ENCODE data around the gene MME.
A peak's percentile ranks its signal among the peaks of the same experiment; 100 is the strongest.

Gene MME

GRCh38 chr3:155079746-155080487 is at the start of gene MME:
Gene MME (plus strand): TSS chr3:155080319. CDS start chr3:155084168, 3,849 bp downstream.
- TF ChIP-seq CTCF (IDR thresholded peaks at IDR 0.05; ENCODE audit: low read depth, low read length), result no peak
- peak; percentile 80 to 86 for DNase-seq (ENCODE audit: low read depth in 2 of 2)
- H3K4me3 ChIP-seq (replicated peaks in 1 of 2; ENCODE audit: low read depth in 2 of 2, low read length in 2 of 2), result peak within 1 kb of the TSS; percentile 71 to 83

GRCh38 chr3:155031186-155031585 is 48.9 kb upstream of the MME start:
- DNase-seq (ENCODE audit: low read depth in 2 of 2), result peak; percentile 64 to 85
- no peak for TF ChIP-seq CTCF (IDR thresholded peaks at IDR 0.05; ENCODE audit: low read depth, low read length)
- H3K4me3 ChIP-seq (replicated peaks in 1 of 2; ENCODE audit: low read depth in 2 of 2, low read length in 2 of 2), result no peak overlapping the region

GRCh38 chr3:155032918-155033317 is 47.2 kb upstream of the MME start:
- no peak overlapping the region for H3K4me3 ChIP-seq (replicated peaks in 1 of 2; ENCODE audit: low read depth in 2 of 2, low read length in 2 of 2)
- DNase-seq (ENCODE audit: low read depth in 2 of 2), result peak; percentile 66 to 72

GRCh38 chr3:155034786-155035185 is 45.3 kb upstream of the MME start:
- no peak for DNase-seq (ENCODE audit: low read depth in 2 of 2)
- no peak for TF ChIP-seq CTCF (IDR thresholded peaks at IDR 0.05; ENCODE audit: low read depth, low read length)
- H3K4me3 ChIP-seq (replicated peaks in 1 of 2; ENCODE audit: low read depth in 2 of 2, low read length in 2 of 2), result no peak overlapping the region

More at GRCh38 chr3:155032918-155033317, 47.2 kb upstream of the MME start:
- no peak for TF ChIP-seq CTCF (IDR thresholded peaks at IDR 0.05; ENCODE audit: low read depth, low read length)

GRCh38 chr3:155035553-155035952 is 44.6 kb upstream of the MME start:
- no peak for DNase-seq (ENCODE audit: low read depth in 2 of 2)
- no peak overlapping the region for H3K4me3 ChIP-seq (replicated peaks in 1 of 2; ENCODE audit: low read depth in 2 of 2, low read length in 2 of 2)
- TF ChIP-seq CTCF (IDR thresholded peaks at IDR 0.05; ENCODE audit: low read depth, low read length), result no peak

GRCh38 chr3:155037508-155038202 is 42.5 kb upstream of the MME start:
- no peak overlapping the region for H3K4me3 ChIP-seq (replicated peaks in 1 of 2; ENCODE audit: low read depth in 2 of 2, low read length in 2 of 2)
- DNase-seq (ENCODE audit: low read depth in 2 of 2), result no peak
- no peak for TF ChIP-seq CTCF (IDR thresholded peaks at IDR 0.05; ENCODE audit: low read depth, low read length)

Measured in cardiac fibroblast (primary cell).